GM12873 (cell line): Measurements from ENCODE around the gene ZNF622.

ENCODE experiments used
- CTCF ChIP-seq: IDR thresholded peaks from 2 replicates; pipeline ENCODE4 v1.5.1; 2012; ENCODE audit warnings: low read depth, mild to moderate bottlenecking, moderate library complexity, low read length, control low read depth; ENCODE audit not compliant: insufficient read depth; ENCODE audit errors: missing control alignments

The ZNF622 gene

DNA sequence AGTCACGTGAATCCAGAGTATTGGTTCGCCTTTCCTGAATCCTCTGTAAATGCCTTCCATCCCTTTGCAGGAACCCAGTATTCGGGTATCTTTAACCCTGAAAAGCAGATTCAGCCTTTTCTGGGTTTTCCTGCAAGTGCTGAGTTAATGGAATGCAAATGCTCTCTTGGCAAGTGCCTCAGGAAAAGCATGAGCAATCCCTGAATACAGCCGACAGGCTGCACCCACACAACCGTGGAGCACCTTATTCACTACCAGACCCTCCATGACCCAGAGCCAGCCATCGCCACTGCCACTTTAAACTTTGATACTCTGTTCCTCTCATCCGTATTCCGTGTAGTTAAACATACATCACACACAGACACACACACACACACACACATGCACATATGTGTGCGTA is 54.4 kb downstream of the ZNF622 start:
- no peak for TF ChIP-seq CTCF

DNA sequence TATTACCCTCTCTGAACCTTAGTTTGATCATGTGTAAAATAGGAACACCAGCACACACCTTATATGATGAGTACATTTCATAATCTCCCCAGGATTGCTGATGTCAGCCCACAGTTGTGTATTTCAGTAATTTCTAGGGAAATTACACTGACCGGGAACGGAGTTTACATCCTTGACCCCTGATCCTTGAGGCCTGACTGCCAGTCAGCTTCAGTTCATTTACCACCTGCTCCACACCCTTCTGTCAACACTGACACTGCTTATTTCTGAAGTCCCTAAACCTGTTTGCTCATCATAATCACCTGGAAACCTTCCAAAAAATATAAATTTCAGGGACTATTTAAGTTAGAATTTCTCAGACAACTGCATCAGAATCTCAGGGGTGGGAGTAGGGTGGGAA is 55.3 kb downstream of the ZNF622 start:
- no peak for TF ChIP-seq CTCF

DNA sequence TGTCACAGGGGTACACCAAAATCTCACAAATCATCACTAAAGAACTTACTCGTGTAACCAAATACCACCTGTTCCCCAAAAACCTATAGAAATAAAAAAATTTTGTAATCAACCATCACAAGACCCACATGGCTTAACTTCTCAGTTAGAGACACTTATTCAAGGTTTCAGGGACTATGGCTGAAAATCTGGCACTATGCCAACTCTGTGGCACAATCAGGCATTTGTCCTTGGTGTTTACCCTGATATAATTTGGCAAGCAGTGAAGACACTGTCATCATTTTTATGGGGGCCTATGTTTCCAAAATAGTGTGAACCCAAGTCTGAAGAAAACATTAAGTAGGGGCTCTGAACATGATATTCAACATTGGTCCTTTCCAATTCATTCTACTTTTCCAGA is 59.0 kb downstream of the ZNF622 start:
- no peak for TF ChIP-seq CTCF

DNA sequence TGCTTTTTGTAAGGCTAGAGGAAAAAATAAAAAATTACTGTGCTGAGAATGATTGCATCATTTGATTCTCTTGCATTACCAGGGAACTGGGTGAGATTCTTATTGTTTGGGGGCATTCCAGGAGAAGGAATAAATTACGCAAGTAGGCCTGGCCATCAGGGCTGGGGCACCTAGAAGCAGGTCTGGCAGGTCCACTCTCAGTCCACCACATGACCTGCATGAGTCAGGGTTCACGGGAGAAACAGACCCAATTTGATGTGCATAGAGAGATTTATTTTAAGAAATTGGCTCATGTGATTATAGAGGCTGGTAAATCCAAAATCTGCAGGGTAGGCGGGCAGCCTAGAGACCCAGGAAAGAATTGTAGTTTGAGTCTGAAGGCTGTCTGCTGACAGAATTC is 59.6 kb downstream of the ZNF622 start:
- TF ChIP-seq CTCF, result no peak
